ENCODE measurements around the gene LAYN. TPM values are rescaled to one million over a fixed set of nuclear protein-coding genes. Genes with fewer than 3 reads are reported as not detected.

Gene LAYN
- total RNA-seq, 1 donor from 2014 or later = 12.5 TPM

- no peak for TF ChIP-seq CTCF (IDR thresholded peaks at IDR 0.05; ENCODE audit: unreplicated experiment)
- H3K9me3 Mint-ChIP-seq = no peaks in the 10 kb centered on the region
- no peak for DNase-seq (ENCODE audit: low spot score in 2 of 2, unreplicated experiment in 2 of 2)
- peaks cover 48% of the 10 kb centered on the region for H3K27me3 Mint-ChIP-seq (ENCODE audit: low read depth)
- peaks cover 6% of the 10 kb centered on the region for H3K36me3 Mint-ChIP-seq
- H3K27ac Mint-ChIP-seq = peak overlapping the region; percentile 16
- H3K4me1 Mint-ChIP-seq = peaks cover 19% of the 10 kb centered on the region
- peak overlapping the region; percentile 63 for H3K4me3 Mint-ChIP-seq
Measured at GRCh38 chr11:111539426-111540113, 950 bp upstream of the LAYN start.

GRCh38 chr11:111540937-111541253 is 375 bp downstream of the LAYN start:
- peaks cover 19% of the 10 kb centered on the region for H3K4me1 Mint-ChIP-seq
- H3K9me3 Mint-ChIP-seq = no peaks in the 10 kb centered on the region
- peak overlapping the region; percentile 76 for H3K4me3 Mint-ChIP-seq
- no peak overlapping the region for H3K27ac Mint-ChIP-seq
- TF ChIP-seq CTCF (IDR thresholded peaks at IDR 0.05; ENCODE audit: unreplicated experiment) = no peak
- peaks cover 13% of the 10 kb centered on the region for H3K36me3 Mint-ChIP-seq
- peaks cover 44% of the 10 kb centered on the region for H3K27me3 Mint-ChIP-seq (ENCODE audit: low read depth)
- peak in 1 of 2 experiments; percentile 46 for DNase-seq (ENCODE audit: low spot score in 2 of 2, unreplicated experiment in 2 of 2)

- no peak for TF ChIP-seq CTCF (IDR thresholded peaks at IDR 0.05; ENCODE audit: unreplicated experiment)
- no peaks in the 10 kb centered on the region for H3K9me3 Mint-ChIP-seq
- H3K27ac Mint-ChIP-seq = peak overlapping the region; percentile 94
- H3K4me3 Mint-ChIP-seq = peak overlapping the region; percentile 76
- DNase-seq (ENCODE audit: low spot score in 2 of 2, unreplicated experiment in 2 of 2) = peak; percentile 22 to 61
- peaks cover 19% of the 10 kb centered on the region for H3K4me1 Mint-ChIP-seq
- peaks cover 13% of the 10 kb centered on the region for H3K36me3 Mint-ChIP-seq
- peaks cover 43% of the 10 kb centered on the region for H3K27me3 Mint-ChIP-seq (ENCODE audit: low read depth)
Measured at GRCh38 chr11:111541254-111542061, 938 bp downstream of the LAYN start.

GRCh38 chr11:111542606-111543275 is 2.2 kb downstream of the LAYN start:
- H3K4me1 Mint-ChIP-seq = peaks cover 19% of the 10 kb centered on the region
- peaks cover 38% of the 10 kb centered on the region for H3K27me3 Mint-ChIP-seq (ENCODE audit: low read depth)
- TF ChIP-seq CTCF (IDR thresholded peaks at IDR 0.05; ENCODE audit: unreplicated experiment) = no peak
- H3K9me3 Mint-ChIP-seq = no peaks in the 10 kb centered on the region
- DNase-seq (ENCODE audit: low spot score in 2 of 2, unreplicated experiment in 2 of 2) = no peak
- peaks cover 17% of the 10 kb centered on the region for H3K36me3 Mint-ChIP-seq
- peak overlapping the region; percentile 13 for H3K4me3 Mint-ChIP-seq
- no peak overlapping the region for H3K27ac Mint-ChIP-seq

- Mint-ChIP-seq H3K9me3 (no peaks in the 10 kb centered on the region), H3K4me3 (no peak overlapping the region), H3K36me3 (peaks cover 18% of the 10 kb centered on the region), H3K4me1 (peaks cover 11% of the 10 kb centered on the region), H3K27ac (no peak overlapping the region), H3K27me3 (ENCODE audit: low read depth) (peaks cover 8% of the 10 kb centered on the region)
- DNase-seq (ENCODE audit: low spot score in 2 of 2, unreplicated experiment in 2 of 2) = no peak
- no peak for TF ChIP-seq CTCF (IDR thresholded peaks at IDR 0.05; ENCODE audit: unreplicated experiment)
Measured at GRCh38 chr11:111548525-111548924, 8.0 kb downstream of the LAYN start.

All from mesothelial cell of epicardium (in vitro differentiated cells).